Activated CD4-positive, alpha-beta T cell treated with anti-CD3 and anti-CD28 coated beads for 4 hours (primary cell): ENCODE measurements around the gene REEP5.
A peak's percentile ranks its signal among the peaks of the same experiment; 100 is the strongest.
"Not testable (repeated sequence)": the region's sequence is repeated elsewhere in the genome, so short reads cannot be mapped to it uniquely, and the experiment has no call there.

Experiments used
- DNase-seq, 2 donors: peaks; one replicate each; pipeline ENCODE4 v3.0.0-alpha.2; 2020

Gene REEP5

GRCh38 chr5:112921833-112922817 lies at the start of gene REEP5:
Gene REEP5 (minus strand): TSS chr5:112922227. CDS start chr5:112922190, 37 bp downstream.
- peak; percentile 78 to 81 for DNase-seq

- no peak for DNase-seq
Measured at GRCh38 chr5:112971276-112971675, 49.2 kb upstream of the REEP5 start.

DNA sequence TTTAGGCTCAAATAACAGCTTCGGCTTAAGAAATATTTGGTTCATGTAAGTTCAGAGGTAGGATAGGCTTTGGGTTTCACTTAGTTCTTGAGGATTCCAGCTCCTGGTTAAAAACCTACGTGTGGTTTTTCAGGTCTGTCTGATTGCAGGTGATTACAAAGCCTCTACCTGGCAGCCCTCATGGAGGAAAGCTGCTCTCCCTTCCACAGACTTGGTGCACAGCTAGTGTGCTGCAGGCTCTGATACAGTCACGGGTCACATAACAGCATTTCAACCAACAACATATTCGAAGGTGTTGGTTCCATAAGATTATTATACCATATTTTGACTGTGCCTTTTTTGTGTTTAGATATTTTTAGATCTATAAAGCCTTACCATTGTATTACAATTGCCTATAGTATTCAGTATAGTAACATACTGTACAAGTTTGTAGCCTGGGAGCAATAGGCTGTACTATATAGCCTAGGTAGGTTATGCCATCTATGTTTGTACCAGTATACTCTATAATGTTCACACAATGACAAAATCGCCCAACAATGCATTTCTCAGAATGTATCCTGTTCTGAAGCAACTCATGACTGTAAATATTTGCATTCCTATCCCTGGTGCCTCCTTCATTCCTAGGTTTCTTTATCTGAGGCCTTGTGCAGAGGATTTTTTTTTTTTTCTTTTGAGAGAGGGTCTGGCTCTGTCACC lies 46.5 kb upstream of the REEP5 start:
- no peak for DNase-seq

DNA sequence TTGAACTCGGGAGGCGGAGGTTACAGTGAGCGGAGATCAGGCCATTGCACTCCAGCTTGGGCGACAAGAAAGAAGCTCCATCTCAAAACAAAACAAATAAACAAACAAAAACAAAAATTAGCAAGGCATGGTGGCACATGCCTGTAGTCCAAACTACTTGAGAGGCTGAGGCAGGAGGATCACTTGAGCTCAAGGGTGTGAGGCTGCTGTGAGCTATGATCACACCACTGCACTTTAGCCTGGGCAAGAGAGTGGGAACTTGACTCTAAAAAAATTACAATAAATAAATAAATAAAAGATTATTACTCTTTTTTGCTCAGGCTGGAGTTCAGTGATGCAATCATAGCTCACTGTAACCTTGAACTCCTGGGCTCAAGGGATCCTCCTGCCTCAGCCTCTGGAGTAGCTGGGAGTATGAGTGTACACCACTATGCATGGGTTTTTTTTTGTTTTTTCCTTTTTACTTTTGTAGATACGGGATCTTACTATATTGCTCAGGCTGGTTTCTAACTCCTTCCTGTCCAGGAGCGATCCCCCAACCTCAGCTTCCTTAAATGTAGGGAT lies 45.6 kb upstream of the REEP5 start:
- no peak for DNase-seq

- DNase-seq, result no peak
Measured at GRCh38 chr5:112965733-112966306, 43.8 kb upstream of the REEP5 start.

- not testable (repeated sequence) for DNase-seq
Measured at GRCh38 chr5:112963374-112963733, 41.3 kb upstream of the REEP5 start.

GRCh38 chr5:112960863-112961504 lies 39.0 kb upstream of the REEP5 start:
- no peak for DNase-seq

DNA sequence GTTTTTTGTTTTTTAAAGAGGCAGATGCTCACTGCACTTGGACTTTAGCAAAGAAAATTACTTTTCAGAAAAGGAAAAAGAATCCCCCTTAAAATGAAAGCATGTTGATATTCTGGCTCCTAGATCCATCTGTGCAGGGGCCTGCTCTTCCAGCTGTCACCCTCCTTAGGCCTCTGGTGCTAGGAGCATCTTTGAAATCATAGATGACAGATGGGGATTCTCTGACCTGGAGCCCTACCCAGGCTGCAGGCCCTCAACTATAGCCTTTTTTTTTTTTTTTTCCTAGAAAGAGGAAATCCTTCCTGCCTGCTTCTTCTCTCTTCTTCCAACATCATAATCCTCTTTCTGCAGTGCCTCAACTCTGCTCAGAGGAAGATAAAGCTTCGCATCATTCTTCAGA lies 38.3 kb upstream of the REEP5 start:
- DNase-seq, result no peak

- DNase-seq, result not testable (repeated sequence)
Measured at GRCh38 chr5:112959872-112960271, 37.8 kb upstream of the REEP5 start.

DNA sequence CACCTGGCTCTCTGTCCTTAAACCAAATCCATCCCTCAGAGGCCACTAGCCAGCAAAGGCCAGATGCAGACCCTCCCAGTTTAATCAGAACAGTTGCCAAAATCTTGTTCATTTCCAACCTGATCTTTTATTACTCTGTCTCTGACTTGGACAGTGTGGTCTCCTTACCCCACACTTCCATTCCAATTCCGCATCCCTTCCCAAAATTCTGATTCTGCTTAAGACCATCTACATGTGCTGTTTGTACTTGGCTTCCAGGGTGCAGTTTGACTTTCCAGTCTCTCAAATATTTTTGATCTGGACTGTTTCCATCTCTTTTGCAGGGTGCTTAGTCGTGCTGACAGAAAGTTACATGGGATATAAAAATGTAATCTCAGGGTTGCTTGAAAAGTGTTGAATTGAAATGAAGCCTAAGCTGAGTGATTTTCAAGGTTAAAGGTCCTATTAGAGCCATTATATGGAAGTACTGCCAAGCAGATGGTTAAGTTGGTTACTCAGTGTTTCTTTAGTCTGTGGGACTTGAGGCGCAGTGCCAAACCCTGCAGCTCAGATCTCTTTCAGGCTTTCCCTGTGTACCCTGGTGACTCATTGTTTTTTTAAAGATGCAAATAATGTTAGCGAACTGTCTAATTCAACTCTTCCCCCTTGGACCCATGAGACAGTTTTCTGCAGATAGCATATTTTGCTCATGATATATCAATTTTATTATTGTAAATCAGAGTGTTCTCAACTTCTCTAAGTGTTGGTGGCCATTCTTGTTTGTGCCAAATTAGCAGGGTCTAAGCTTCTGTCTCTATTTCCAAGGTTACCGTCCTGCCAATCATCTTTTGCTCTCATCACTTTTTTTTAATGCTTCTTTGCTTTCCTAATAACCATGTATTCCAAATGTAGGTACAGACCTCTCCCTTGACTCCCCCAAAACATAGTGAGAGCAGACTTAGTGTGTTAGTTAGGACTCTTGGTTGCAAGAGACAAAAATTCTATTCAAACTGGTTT lies 36.4 kb upstream of the REEP5 start:
- DNase-seq, result no peak

GRCh38 chr5:112957036-112957808 lies 35.2 kb upstream of the REEP5 start:
- DNase-seq, result no peak

DNA sequence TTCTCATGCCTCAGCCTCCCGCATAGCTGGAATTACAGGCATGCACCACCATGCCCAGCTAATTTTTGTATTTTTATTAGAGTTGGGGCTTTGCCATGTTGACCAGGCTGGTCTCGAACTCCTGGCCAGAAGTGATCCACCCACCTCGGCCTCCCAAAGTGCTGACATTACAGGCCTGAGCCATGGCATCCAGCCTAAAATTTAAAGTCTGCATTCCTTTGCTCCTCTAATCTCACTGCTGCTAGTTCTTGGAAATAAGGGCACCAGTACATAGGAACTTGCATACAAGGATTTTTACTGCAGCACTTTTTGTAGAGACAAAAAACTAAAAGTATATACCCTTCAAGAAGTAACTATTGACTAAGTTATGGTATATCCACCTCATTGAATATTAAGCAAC lies 34.6 kb upstream of the REEP5 start:
- no peak for DNase-seq

DNA sequence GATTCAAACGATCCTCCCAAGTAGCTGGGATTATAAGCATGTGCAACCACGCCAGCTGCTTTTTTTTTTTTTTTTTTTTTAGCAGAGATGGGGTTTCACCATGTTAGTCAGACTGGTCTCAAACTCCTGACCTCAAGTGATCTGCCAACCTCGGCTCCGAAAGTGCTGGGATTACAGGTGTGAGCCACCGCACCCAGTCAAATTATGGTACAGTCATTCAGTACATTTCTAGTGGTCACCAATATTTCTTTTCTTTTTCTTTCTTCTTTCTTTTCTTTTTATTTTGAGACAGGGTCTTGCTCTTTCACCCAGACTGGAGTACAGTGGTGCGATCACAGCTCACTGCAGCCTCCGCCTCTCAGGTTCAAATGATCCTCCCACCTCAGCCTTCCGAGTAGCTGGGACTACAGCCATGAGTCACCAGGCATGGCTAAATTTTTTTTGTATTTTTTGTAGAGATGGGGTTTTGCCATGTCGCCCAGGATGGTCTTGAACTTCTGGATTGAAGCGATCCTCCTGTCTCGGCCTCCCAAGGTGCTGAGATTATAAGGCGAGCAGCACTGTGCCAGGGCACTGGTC lies 29.2 kb upstream of the REEP5 start:
- no peak for DNase-seq

DNA sequence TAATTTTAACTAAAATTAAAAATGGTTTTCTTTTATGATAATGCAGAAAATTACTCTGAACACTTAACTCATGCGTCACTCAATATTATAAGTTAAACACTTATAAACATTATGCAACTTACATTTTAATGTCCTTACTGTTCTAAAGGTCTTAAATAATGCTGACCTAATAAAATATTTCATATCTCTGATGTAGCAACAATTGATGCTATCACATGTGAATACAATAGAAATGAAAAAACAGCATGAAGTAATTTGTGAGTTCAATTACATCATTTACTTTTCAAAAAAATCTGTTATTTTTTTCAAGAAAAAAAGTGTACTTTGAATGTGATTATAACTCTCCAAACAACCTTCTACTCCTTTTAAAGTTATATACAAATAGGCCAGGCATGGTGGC lies 26.4 kb upstream of the REEP5 start:
- no peak for DNase-seq

- DNase-seq, result no peak
Measured at GRCh38 chr5:112940670-112941069, 18.6 kb upstream of the REEP5 start.

DNA sequence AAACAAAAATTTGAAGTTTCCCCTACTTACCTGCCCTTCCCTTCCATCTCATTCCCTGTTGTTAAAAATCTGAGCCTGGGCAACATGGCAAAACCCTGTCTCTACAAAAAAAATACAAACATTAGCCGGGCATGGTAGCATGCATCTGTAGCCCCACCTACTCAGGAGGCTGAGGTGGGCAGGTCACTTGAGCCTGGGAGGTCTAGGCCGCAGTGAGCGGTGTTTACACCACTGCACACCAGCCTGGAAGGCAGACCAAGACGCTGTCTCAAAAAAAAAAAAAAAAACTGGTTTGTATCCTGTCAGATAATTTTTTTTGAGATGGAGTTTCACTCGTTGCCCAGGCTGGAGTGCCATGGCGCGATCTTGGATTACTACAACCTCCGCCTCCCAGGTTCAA lies 16.3 kb upstream of the REEP5 start:
- DNase-seq, result no peak

- no peak for DNase-seq
Measured at GRCh38 chr5:112935675-112936074, 13.6 kb upstream of the REEP5 start.

DNA sequence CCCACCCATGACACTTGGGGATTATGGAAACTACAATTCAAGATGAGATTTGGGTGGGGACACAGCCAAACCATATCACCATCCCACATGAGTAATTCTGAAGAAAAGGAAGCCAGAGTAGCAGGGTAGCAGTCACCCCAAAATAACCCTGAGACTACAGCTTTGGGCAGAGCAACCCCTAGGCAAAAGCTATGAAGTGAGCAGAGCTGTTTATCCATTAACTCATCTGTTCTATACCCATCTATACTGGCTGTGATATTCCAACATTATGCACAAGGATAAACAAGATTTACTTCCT lies 12.3 kb upstream of the REEP5 start:
- no peak for DNase-seq

DNA sequence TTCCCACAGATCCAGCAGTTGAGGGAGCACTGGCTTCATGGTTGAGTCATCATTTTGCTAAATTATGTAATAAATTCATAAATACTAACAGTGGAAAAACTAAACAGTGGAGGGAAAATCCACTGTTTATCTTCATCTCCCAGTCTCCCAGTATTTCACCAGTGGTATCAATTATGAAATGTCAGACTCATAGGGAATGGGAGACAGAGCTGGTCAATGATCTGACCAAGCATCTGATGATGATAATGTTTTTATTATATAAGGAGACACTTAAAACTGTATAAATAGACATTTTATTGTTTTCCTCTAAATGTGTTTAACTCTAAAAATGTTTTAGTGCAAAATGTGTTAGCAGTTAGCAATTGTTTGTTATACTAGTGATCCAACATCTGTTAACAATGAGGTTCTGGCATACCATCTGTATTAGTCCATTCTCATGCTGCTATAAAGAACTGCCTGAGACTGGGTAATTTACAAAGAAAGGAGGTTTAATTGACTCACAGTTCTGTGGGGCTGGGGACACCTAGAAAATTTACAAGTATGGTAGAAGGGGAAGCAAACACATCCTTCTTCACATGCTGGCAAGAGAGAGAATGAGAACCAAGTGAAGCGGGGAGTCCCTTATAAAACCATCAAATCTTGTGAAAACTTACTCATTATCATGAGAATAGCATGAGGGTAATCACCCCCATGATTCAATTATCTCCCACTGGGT lies 11.8 kb upstream of the REEP5 start:
- no peak for DNase-seq

GRCh38 chr5:112933105-112933504 lies 11.1 kb upstream of the REEP5 start:
- DNase-seq, result no peak
